ENCODE data around the gene GIPC1.

- TF ChIP-seq, protein P1, sequence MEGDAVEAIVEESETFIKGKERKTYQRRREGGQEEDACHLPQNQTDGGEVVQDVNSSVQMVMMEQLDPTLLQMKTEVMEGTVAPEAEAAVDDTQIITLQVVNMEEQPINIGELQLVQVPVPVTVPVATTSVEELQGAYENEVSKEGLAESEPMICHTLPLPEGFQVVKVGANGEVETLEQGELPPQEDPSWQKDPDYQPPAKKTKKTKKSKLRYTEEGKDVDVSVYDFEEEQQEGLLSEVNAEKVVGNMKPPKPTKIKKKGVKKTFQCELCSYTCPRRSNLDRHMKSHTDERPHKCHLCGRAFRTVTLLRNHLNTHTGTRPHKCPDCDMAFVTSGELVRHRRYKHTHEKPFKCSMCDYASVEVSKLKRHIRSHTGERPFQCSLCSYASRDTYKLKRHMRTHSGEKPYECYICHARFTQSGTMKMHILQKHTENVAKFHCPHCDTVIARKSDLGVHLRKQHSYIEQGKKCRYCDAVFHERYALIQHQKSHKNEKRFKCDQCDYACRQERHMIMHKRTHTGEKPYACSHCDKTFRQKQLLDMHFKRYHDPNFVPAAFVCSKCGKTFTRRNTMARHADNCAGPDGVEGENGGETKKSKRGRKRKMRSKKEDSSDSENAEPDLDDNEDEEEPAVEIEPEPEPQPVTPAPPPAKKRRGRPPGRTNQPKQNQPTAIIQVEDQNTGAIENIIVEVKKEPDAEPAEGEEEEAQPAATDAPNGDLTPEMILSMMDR (IDR thresholded peaks at IDR 0.05) = no peak
- no peak for TF ChIP-seq POLR2A (IDR thresholded peaks at IDR 0.05)
These were observed 49.2 kb upstream of the GIPC1 start for GRCh38 chr19:14544977-14545715.

Data from ovary (tissue), 3 donors.